GM21529 (cell line): ENCODE results near the gene MS4A4E.
"Not testable (repeated sequence)": the region's sequence is repeated elsewhere in the genome, so short reads cannot be mapped to it uniquely, and the experiment has no call there.

Experiments
- ATAC-seq: cut with Tn5 transposase; IDR thresholded peaks from one replicate; pipeline ENCODE4 v1.9.1; 2021; ENCODE audit not compliant: unreplicated experiment

Gene MS4A4E

DNA sequence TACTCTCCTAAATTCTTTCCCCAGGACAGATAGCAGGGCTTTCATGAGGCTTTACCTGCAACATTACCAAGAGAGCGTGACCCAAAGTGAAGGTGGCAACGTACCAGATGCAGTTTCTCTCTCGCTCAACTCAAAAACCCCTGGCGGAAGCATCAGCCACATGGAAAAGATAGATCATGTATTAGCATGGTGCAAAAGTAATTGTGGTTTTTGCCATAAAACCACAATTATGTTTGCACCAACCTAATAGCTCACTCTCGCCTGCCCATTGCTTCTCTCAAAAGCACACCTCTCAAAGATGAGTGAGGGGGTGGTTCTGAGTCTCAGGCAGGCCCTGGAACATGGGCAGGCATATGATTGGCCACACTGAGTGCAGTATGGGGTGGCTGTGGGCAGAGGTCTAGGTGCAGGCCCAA lies 67.1 kb downstream of the MS4A4E start:
- ATAC-seq = peak; percentile 60

DNA sequence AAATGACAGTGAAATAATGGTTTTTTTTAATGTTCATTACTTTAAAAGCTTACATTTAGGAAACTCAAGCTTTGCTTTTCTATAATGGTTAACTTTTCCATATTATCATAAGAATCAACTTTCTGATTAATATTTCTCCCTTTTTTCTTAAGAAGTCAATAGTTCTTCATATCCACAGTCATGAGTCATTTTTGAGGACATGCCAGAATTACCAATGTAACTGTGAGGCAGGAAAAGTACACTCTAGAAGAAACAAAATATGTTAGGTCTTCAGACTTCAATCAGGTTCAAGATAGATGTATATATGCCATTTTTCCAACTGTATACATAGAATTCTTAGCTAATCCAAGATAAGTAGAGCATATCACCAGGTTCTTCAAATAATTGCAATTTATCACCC lies 70.9 kb downstream of the MS4A4E start:
- no peak for ATAC-seq

- no peak for ATAC-seq
Observed at GRCh38 chr11:60170566-60170965, 72.4 kb downstream of the MS4A4E start.

- no peak for ATAC-seq
Observed at GRCh38 chr11:60169264-60169915, 73.5 kb downstream of the MS4A4E start.

GRCh38 chr11:60168306-60168705 lies 74.6 kb downstream of the MS4A4E start:
- ATAC-seq = no peak

- ATAC-seq = no peak
Observed at GRCh38 chr11:60165951-60166350, 77.0 kb downstream of the MS4A4E start.

GRCh38 chr11:60165538-60165937 lies 77.4 kb downstream of the MS4A4E start:
- no peak for ATAC-seq

DNA sequence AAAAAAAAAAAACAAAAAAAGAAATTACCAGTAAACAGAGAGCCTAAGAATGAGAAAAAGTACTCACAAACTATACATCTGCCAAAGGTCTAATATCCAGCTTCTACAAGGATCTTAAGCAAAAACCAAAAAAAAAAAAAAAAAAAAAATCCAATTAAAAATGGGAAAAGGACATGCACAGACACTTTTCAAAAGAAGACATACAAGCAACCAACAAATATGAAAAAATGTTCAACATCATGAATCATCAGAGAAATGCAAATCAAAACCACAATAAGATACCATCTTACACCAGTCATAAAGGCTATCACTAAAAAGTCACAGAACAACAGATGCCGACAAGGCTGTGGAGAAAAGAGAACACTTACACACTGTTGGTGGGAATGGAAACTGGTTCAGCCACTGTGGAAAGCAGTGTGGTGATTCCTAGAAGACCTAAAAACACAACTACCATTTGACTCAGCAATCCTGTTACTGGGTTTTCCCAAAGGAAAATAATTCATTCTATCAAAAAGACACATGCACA lies 78.3 kb downstream of the MS4A4E start:
- ATAC-seq = no peak

- no peak for ATAC-seq
Observed at GRCh38 chr11:60161766-60162165, 81.2 kb downstream of the MS4A4E start.

DNA sequence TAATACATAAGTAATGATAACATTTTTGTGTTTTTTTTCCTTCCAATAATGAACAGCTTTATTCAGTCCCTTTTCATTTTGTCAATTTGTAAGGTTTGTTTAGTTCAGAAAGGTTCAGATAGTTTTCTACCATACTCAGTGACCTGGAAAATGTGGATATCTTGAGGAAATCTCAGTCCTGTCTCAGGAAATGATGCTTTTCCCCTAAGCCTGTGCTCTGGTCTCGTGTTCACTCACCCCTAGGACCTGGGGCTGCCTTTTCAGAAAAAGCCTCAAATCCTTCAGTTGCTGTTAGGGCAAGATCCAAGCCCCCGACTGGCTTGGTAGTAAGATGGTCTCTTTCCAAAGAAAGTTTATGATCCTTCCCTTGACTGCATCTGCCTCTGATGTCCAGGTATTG lies 81.8 kb downstream of the MS4A4E start:
- no peak for ATAC-seq

GRCh38 chr11:60159868-60160267 lies 83.1 kb downstream of the MS4A4E start:
- no peak for ATAC-seq

- ATAC-seq = no peak
Observed at GRCh38 chr11:60159284-60159683, 83.7 kb downstream of the MS4A4E start.

- no peak for ATAC-seq
Observed at GRCh38 chr11:60158636-60159035, 84.3 kb downstream of the MS4A4E start.

GRCh38 chr11:60155931-60156330 lies 87.0 kb downstream of the MS4A4E start:
- ATAC-seq = no peak

GRCh38 chr11:60152727-60153126 lies 90.2 kb downstream of the MS4A4E start:
- ATAC-seq = not testable (repeated sequence)

GRCh38 chr11:60150279-60150678 lies 92.7 kb downstream of the MS4A4E start:
- ATAC-seq = no peak
